ENCODE results near the gene PRCC. TPM values are rescaled to one million over a fixed set of nuclear protein-coding genes. Genes with fewer than 3 reads are reported as not detected.
A peak's percentile ranks its signal among the peaks of the same experiment; 100 is the strongest.

Gene PRCC
- total RNA-seq, 4 donors from 2014 or later = 22.7 to 71.9 (median 29.1) TPM

DNA sequence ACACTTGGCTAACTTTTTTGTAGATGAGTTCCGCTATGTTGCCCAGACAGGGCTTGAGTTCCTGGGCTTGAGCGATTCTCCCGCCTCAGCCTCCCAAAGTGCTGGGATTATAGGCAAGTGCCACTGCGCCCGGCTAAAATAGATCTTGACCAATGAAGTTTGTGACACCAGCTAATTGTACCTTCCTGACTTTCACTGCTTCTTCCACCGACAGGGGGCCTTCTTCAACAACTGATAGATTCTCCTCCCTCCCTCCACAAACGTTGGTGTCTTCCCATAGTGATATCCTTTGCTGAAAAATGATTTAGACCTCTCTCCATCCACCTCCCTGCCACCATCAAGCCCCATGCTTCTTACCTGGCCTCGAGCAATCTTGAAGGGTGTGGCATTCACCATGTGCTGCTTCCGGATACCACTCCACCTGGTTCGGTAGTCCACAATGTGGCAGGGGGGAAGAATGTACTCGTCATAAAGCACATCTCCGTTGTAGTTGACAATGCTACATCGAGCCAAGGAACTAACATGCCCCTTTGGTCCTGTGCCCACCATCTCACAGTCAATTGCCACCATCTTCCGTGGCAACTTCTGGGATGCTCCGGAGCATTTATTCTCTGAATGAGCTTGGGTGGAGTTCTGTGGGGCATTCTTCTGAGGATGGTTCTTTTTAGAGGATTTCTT, 40.6 kb upstream of the PRCC start:
- H3K36me3 ChIP-seq = no peaks in the 10 kb centered on the region
- no peak for TF ChIP-seq POLR2A (IDR thresholded peaks at IDR 0.05)
- TF ChIP-seq, protein P1, sequence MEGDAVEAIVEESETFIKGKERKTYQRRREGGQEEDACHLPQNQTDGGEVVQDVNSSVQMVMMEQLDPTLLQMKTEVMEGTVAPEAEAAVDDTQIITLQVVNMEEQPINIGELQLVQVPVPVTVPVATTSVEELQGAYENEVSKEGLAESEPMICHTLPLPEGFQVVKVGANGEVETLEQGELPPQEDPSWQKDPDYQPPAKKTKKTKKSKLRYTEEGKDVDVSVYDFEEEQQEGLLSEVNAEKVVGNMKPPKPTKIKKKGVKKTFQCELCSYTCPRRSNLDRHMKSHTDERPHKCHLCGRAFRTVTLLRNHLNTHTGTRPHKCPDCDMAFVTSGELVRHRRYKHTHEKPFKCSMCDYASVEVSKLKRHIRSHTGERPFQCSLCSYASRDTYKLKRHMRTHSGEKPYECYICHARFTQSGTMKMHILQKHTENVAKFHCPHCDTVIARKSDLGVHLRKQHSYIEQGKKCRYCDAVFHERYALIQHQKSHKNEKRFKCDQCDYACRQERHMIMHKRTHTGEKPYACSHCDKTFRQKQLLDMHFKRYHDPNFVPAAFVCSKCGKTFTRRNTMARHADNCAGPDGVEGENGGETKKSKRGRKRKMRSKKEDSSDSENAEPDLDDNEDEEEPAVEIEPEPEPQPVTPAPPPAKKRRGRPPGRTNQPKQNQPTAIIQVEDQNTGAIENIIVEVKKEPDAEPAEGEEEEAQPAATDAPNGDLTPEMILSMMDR (IDR thresholded peaks at IDR 0.05) = peak; percentile 11 to 41 (median 26)
- H3K4me1 ChIP-seq = peaks cover 15% of the 10 kb centered on the region in 2 donors
- peak overlapping the region in 1 of 2 donors; percentile 28 for H3K27ac ChIP-seq
- no peaks in the 10 kb centered on the region for H3K9me3 ChIP-seq
- peak overlapping the region in 1 of 2 donors; percentile 17 for H3K4me3 ChIP-seq
- no peak for DNase-seq
- no peaks in the 10 kb centered on the region for H3K27me3 ChIP-seq
- intact Hi-C loops (cut with DNase I; ENCODE audit: low total_unique reads) = loop anchor here (10.0 kb wide), 1 partner anchor 52 kb away; the partner anchor contains the start of gene NES

DNA sequence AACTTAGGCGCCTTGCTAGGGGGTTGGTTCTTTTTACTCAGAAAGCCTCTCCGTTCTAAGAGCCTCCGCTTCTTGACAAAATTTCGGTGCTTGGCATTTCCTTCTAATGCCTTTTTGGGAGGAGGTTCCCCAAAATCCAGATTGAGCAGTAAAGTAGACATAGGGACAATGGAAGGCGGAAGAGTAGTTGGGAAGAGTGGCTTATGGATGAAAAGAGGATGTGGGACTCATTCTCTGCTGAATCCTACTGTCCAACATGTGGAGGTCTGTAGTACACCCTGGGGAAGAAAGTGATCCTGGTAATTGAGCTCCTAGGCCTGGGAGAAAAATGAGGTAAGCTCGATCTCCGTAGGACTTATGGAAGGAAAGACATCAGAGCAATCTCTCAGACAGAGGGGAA, 39.8 kb upstream of the PRCC start:
- intact Hi-C loops (cut with DNase I; ENCODE audit: low total_unique reads) = loop anchor here (10.0 kb wide), 1 partner anchor 53 kb away; the partner anchor contains the start of gene NES
- DNase-seq = no peak
- H3K27ac ChIP-seq = peak overlapping the region; percentile 96 to 99
- H3K27me3 ChIP-seq = no peaks in the 10 kb centered on the region
- no peaks in the 10 kb centered on the region for H3K36me3 ChIP-seq
- TF ChIP-seq, protein P1 (IDR thresholded peaks at IDR 0.05) = no peak
- TF ChIP-seq POLR2A (IDR thresholded peaks at IDR 0.05) = no peak
- no peaks in the 10 kb centered on the region for H3K9me3 ChIP-seq
- H3K4me1 ChIP-seq = peaks cover 15% of the 10 kb centered on the region in 2 donors
- peak overlapping the region; percentile 80 to 87 for H3K4me3 ChIP-seq

DNA sequence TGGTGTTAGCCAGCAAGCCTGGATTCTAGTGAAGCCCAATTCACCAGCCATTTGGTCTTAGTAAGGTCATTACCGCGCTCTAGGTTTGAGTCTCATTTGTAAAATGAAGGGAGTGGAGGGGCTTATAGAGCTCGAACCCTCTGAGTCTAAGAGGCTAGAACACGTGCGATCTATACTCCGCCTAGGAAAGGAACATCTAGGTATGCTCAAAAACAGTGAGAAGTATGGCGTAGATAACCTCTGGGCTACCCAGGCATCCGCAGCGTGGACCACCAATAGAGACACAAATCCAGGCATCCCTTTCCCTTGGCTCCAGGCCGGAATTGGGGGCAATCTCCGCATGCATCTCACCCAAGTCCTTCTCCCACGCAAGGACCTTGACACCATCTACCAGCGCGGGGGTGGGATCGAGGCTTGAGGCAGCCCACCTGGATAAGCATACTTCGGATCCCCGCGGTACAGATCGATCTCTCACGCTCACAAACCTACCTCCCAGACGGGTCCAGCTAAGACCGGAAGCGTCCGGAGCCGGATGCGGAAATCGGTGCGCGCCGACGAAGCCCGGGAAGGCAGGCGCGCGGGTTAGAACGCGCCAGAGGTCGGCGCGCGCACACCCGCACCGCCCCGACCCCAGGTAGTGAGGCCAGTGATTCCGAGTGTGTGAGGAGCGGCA, 39.3 kb upstream of the PRCC start, which contains the start of gene METTL25B:
Gene METTL25B, plus strand, starts transcription at position 544 of the 673 bp plus-strand sequence. CDS start 636 bp downstream, outside the sequence.
- H3K27me3 ChIP-seq = no peaks in the 10 kb centered on the region
- peak within 1 kb of the TSS; percentile 96 to 99 for H3K27ac ChIP-seq
- H3K36me3 ChIP-seq = no peaks in the 10 kb centered on the region
- peak within 1 kb of the TSS; percentile 80 to 87 for H3K4me3 ChIP-seq
- H3K9me3 ChIP-seq = no peaks in the 10 kb centered on the region
- peak; percentile 78 to 83 for DNase-seq
- H3K4me1 ChIP-seq = peaks cover 15% of the 10 kb centered on the region in 2 donors
- intact Hi-C loops (cut with DNase I; ENCODE audit: low total_unique reads) = loop anchor here (10.0 kb wide), 1 partner anchor 53 kb away; the partner anchor contains the start of gene NES
- TF ChIP-seq, protein P1 (IDR thresholded peaks at IDR 0.05) = no peak
- no peak for TF ChIP-seq POLR2A (IDR thresholded peaks at IDR 0.05)

DNA sequence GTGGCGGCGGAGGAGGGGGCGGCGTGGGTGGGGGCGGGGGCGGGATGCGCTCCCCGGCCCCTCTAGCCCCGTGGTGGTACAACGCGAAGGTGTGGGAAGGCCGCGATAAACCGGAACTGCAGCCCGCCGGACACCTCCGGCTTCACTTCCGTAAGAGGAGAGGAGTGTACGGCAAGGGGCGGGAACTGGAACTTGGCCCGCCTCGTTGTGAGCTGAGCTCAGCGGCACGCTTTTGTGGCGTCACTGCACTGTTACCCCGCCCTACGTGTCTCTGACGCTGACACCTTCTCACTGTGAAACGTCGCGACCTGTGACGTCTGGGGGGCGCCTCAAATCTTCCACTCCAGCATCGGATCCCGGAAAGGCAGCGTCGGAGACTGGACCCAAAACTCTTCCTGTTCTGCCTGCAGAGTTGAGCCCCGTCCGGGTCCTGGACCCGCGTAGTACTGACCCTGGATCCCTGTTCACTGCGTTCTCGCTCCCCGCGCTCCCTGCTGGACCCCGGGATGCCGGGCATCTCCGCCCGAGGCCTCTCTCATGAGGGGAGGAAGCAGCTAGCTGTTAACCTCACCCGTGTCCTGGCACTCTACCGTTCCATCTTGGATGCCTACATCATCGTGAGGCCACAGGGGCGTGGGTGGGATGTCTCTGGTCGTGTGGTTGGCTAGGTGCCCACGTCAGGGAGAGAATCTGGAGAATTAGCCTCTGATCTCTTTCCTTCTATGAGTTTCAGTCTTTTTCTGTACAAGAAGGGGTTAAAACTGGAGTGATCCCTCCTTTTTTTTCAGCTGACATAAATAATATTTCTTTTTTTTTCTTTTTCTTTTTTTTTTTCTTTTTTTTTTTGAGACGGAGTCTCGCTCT, 38.5 kb upstream of the PRCC start, which contains the start of gene ISG20L2:
Gene ISG20L2, minus strand, starts transcription at position 168 of the 864 bp plus-strand sequence. CDS start 1,114 bp downstream, outside the sequence.
- DNase-seq = peak; percentile 97 to 98
- H3K4me1 ChIP-seq = peaks cover 15% of the 10 kb centered on the region in 2 donors
- H3K36me3 ChIP-seq = no peaks in the 10 kb centered on the region
- intact Hi-C loops (cut with DNase I; ENCODE audit: low total_unique reads) = loop anchor here (10.0 kb wide), 1 partner anchor 54 kb away; the partner anchor contains the start of gene NES
- H3K27ac ChIP-seq = peak within 1 kb of the TSS; percentile 96 to 99
- peak; percentile 52 to 65 for TF ChIP-seq POLR2A (IDR thresholded peaks at IDR 0.05)
- TF ChIP-seq, protein P1 (IDR thresholded peaks at IDR 0.05) = peak in 2 of 4 experiments; percentile 2 to 8
- H3K4me3 ChIP-seq = peak within 1 kb of the TSS; percentile 80 to 87
- H3K9me3 ChIP-seq = no peaks in the 10 kb centered on the region
- no peaks in the 10 kb centered on the region for H3K27me3 ChIP-seq

All from uterus (tissue), 4 donors.